ENCODE data around the gene DBN1.
"Not testable (repeated sequence)": the region's sequence is repeated elsewhere in the genome, so short reads cannot be mapped to it uniquely, and the experiment has no call there.

Gene DBN1

GRCh38 chr5:177487144-177487543 is 13.7 kb upstream of the DBN1 start:
- no peak for DNase-seq (ENCODE audit: low spot score)
- in situ Hi-C loops (cut with MboI; ENCODE audit: low sequenced_read_pairs, unreplicated experiment), result no loop called here
- no peak for TF ChIP-seq CTCF (IDR thresholded peaks at IDR 0.05; ENCODE audit: borderline replicate concordance, control extremely low read depth, extremely low read depth, insufficient read depth, missing control alignments)

GRCh38 chr5:177486256-177486655 is 12.8 kb upstream of the DBN1 start:
- in situ Hi-C loops (cut with MboI; ENCODE audit: low sequenced_read_pairs, unreplicated experiment), result no loop called here
- TF ChIP-seq CTCF (IDR thresholded peaks at IDR 0.05; ENCODE audit: borderline replicate concordance, control extremely low read depth, extremely low read depth, insufficient read depth, missing control alignments), result no peak
- no peak for DNase-seq (ENCODE audit: low spot score)

GRCh38 chr5:177485753-177486152 is 12.3 kb upstream of the DBN1 start:
- DNase-seq (ENCODE audit: low spot score); in situ Hi-C loops (cut with MboI; ENCODE audit: low sequenced_read_pairs, unreplicated experiment): not testable (repeated sequence)

GRCh38 chr5:177484902-177485549 is 11.6 kb upstream of the DBN1 start:
- TF ChIP-seq CTCF (IDR thresholded peaks at IDR 0.05; ENCODE audit: borderline replicate concordance, control extremely low read depth, extremely low read depth, insufficient read depth, missing control alignments), result no peak
- no peak for DNase-seq (ENCODE audit: low spot score)
- in situ Hi-C loops (cut with MboI; ENCODE audit: low sequenced_read_pairs, unreplicated experiment), result no loop called here

GRCh38 chr5:177483994-177484901 is 10.8 kb upstream of the DBN1 start:
- in situ Hi-C loops (cut with MboI; ENCODE audit: low sequenced_read_pairs, unreplicated experiment), result no loop called here
- DNase-seq (ENCODE audit: low spot score), result no peak
- TF ChIP-seq CTCF (IDR thresholded peaks at IDR 0.05; ENCODE audit: borderline replicate concordance, control extremely low read depth, extremely low read depth, insufficient read depth, missing control alignments), result no peak

GRCh38 chr5:177483042-177483441 is 9.6 kb upstream of the DBN1 start:
- in situ Hi-C loops (cut with MboI; ENCODE audit: low sequenced_read_pairs, unreplicated experiment), result no loop called here
- no peak for DNase-seq (ENCODE audit: low spot score)
- TF ChIP-seq CTCF (IDR thresholded peaks at IDR 0.05; ENCODE audit: borderline replicate concordance, control extremely low read depth, extremely low read depth, insufficient read depth, missing control alignments), result no peak

- in situ Hi-C loops (cut with MboI; ENCODE audit: low sequenced_read_pairs, unreplicated experiment), result no loop called here
- TF ChIP-seq CTCF (IDR thresholded peaks at IDR 0.05; ENCODE audit: borderline replicate concordance, control extremely low read depth, extremely low read depth, insufficient read depth, missing control alignments), result no peak
- DNase-seq (ENCODE audit: low spot score), result no peak
Measured at GRCh38 chr5:177482359-177482795, 8.9 kb upstream of the DBN1 start.
